ENCODE measurements around the gene ADCY3. TPM values are rescaled to one million over a fixed set of nuclear protein-coding genes. Genes with fewer than 3 reads are reported as not detected.

The ADCY3 gene
- total RNA-seq, 1 experiment from 2014 or later = 50.3 TPM

DNA sequence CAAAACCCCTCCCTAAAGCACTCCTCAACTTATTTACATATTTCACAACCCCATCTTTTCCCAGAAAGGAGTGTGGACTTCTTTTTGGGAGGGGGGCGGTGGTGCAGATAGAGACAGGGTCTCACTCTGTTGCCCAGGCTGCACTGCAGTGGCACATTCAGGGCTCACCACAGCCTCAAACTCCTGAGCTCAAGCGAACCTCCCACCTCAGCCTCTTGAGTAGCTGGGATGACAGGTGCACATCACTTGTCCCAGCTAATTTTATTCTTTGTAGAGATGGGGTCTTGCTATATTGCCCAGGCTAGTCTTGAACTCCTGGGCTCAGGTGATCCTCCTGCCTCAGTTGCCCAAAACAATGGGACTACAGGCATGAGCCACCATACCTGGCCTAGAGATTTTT is 44.1 kb downstream of the ADCY3 start:
- ChIA-PET POLR2A (no interaction called here), CTCF (interaction anchor here (0.6 kb wide), 1 partner anchor 268 kb away, joined by 3 read pairs; no protein-coding TSS in a partner anchor)
- Mint-ChIP-seq H3K36me3 (ENCODE audit: insufficient read depth, unreplicated experiment) (peaks cover 21% of the 10 kb centered on the region), H3K9me3 (ENCODE audit: unreplicated experiment) (no peaks in the 10 kb centered on the region), H3K4me1 (ENCODE audit: insufficient read depth, unreplicated experiment) (peaks cover 24% of the 10 kb centered on the region), H3K27ac (ENCODE audit: low read depth, unreplicated experiment) (no peak overlapping the region), H3K27me3 (ENCODE audit: insufficient read depth, unreplicated experiment) (no peaks in the 10 kb centered on the region), H3K4me3 (ENCODE audit: unreplicated experiment) (no peak overlapping the region)
- TF ChIP-seq, protein P1, sequence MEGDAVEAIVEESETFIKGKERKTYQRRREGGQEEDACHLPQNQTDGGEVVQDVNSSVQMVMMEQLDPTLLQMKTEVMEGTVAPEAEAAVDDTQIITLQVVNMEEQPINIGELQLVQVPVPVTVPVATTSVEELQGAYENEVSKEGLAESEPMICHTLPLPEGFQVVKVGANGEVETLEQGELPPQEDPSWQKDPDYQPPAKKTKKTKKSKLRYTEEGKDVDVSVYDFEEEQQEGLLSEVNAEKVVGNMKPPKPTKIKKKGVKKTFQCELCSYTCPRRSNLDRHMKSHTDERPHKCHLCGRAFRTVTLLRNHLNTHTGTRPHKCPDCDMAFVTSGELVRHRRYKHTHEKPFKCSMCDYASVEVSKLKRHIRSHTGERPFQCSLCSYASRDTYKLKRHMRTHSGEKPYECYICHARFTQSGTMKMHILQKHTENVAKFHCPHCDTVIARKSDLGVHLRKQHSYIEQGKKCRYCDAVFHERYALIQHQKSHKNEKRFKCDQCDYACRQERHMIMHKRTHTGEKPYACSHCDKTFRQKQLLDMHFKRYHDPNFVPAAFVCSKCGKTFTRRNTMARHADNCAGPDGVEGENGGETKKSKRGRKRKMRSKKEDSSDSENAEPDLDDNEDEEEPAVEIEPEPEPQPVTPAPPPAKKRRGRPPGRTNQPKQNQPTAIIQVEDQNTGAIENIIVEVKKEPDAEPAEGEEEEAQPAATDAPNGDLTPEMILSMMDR (IDR thresholded peaks at IDR 0.05; ENCODE audit: unreplicated experiment) = no peak
- BruUV-seq (replicated peaks) = no TSS peak
- intact Hi-C loops (cut with micrococcal nuclease) = no loop called here
- no peak for DNase-seq (ENCODE audit: unreplicated experiment)

DNA sequence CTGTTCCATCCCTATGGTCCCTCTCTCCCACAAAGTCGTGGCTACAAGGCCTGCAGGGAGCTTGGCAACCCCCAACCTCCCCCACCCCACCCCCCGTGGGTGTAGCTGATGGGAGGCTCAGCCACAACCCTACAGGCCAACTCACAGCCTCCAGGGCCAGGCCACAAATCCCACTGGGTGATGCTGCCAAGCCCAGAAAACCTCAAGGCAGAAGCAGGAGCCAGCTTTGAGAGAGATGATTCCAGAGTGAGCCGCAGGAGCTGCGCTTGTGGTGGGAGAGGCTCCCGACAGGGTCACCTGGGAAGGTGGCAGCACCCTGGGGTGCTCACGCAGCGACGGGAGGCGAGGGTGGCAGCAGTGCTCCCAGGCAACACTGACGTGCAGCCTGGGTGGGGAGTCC is 44.8 kb downstream of the ADCY3 start:
- H3K4me1 Mint-ChIP-seq (ENCODE audit: insufficient read depth, unreplicated experiment) = peaks cover 22% of the 10 kb centered on the region
- intact Hi-C loops (cut with micrococcal nuclease) = no loop called here
- no peak overlapping the region for H3K4me3 Mint-ChIP-seq (ENCODE audit: unreplicated experiment)
- no peaks in the 10 kb centered on the region for H3K9me3 Mint-ChIP-seq (ENCODE audit: unreplicated experiment)
- DNase-seq (ENCODE audit: unreplicated experiment) = peak; percentile 65
- POLR2A ChIA-PET = interaction anchor here (0.9 kb wide), 1 partner anchor 95 kb away, joined by 3 read pairs; no protein-coding TSS in a partner anchor
- TF ChIP-seq, protein P1 (IDR thresholded peaks at IDR 0.05; ENCODE audit: unreplicated experiment) = no peak
- CTCF ChIA-PET = interaction anchor here (0.6 to 1.0 kb wide), 2 partner anchors 56 to 267 kb away, joined by 3 read pairs; no protein-coding TSS in a partner anchor
- H3K36me3 Mint-ChIP-seq (ENCODE audit: insufficient read depth, unreplicated experiment) = peaks cover 21% of the 10 kb centered on the region
- no peak overlapping the region for H3K27ac Mint-ChIP-seq (ENCODE audit: low read depth, unreplicated experiment)
- no TSS peak for BruUV-seq (replicated peaks)
- no peaks in the 10 kb centered on the region for H3K27me3 Mint-ChIP-seq (ENCODE audit: insufficient read depth, unreplicated experiment)

DNA sequence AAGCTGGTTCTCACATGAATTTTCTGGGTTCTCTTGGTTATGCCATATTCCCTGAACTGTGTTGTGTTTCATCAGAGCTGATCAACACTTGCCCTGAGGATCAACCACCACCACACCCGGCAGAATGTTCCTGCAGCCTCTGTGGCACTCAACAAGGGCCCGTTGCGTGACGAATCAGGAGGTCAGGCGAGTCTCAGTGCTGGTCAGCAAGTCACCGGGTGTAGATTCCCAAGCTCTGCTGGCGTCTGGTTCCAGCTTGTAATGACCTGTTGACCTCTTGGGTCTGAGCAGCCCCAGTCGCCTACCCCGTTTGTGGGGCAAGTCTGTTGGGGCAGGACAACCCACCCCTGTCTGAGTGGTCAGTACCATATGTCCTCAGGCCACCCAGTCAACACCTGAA is 46.0 kb downstream of the ADCY3 start:
- peak; percentile 91 for DNase-seq (ENCODE audit: unreplicated experiment)
- H3K27me3 Mint-ChIP-seq (ENCODE audit: insufficient read depth, unreplicated experiment) = no peaks in the 10 kb centered on the region
- peaks cover 15% of the 10 kb centered on the region for H3K36me3 Mint-ChIP-seq (ENCODE audit: insufficient read depth, unreplicated experiment)
- H3K27ac Mint-ChIP-seq (ENCODE audit: low read depth, unreplicated experiment) = peak overlapping the region; percentile 87
- intact Hi-C loops (cut with micrococcal nuclease) = no loop called here
- POLR2A ChIA-PET = interaction anchor here (1.0 to 1.1 kb wide), 2 partner anchors 14 to 19 kb away, joined by 3 to 5 read pairs; no protein-coding TSS in a partner anchor
- H3K9me3 Mint-ChIP-seq (ENCODE audit: unreplicated experiment) = no peaks in the 10 kb centered on the region
- peak overlapping the region; percentile 41 for H3K4me3 Mint-ChIP-seq (ENCODE audit: unreplicated experiment)
- CTCF ChIA-PET = no interaction called here
- peaks cover 22% of the 10 kb centered on the region for H3K4me1 Mint-ChIP-seq (ENCODE audit: insufficient read depth, unreplicated experiment)
- TF ChIP-seq, protein P1 (IDR thresholded peaks at IDR 0.05; ENCODE audit: unreplicated experiment) = no peak
- BruUV-seq (replicated peaks) = no TSS peak

DNA sequence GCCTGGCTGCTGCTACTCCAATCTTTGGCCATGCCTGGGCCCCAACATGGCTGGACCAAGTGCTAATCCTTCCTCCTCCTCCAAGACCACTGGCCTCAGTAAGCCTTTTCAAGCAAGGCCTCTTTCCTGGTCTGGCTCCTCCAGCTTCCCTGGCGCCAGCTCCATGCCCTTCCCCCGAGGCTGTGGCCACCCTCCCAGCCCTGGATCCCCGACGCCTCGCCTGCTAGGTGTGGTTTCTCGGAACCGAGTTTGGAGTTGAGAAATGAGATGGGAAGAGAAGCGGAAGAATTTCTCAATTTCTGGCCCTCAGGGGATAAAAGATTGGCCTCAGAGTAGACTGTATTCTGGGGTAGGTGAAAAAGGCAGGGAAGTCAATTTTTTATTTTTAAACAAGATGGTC is 46.4 kb downstream of the ADCY3 start:
- BruUV-seq (replicated peaks) = no TSS peak
- H3K36me3 Mint-ChIP-seq (ENCODE audit: insufficient read depth, unreplicated experiment) = peaks cover 15% of the 10 kb centered on the region
- CTCF ChIA-PET = interaction anchor here (0.6 kb wide), 1 partner anchor 680 kb away, joined by 3 read pairs; no protein-coding TSS in a partner anchor
- peak overlapping the region; percentile 41 for H3K4me3 Mint-ChIP-seq (ENCODE audit: unreplicated experiment)
- peak; percentile 95 for DNase-seq (ENCODE audit: unreplicated experiment)
- H3K9me3 Mint-ChIP-seq (ENCODE audit: unreplicated experiment) = no peaks in the 10 kb centered on the region
- peak overlapping the region; percentile 87 for H3K27ac Mint-ChIP-seq (ENCODE audit: low read depth, unreplicated experiment)
- H3K27me3 Mint-ChIP-seq (ENCODE audit: insufficient read depth, unreplicated experiment) = no peaks in the 10 kb centered on the region
- TF ChIP-seq, protein P1 (IDR thresholded peaks at IDR 0.05; ENCODE audit: unreplicated experiment) = no peak
- intact Hi-C loops (cut with micrococcal nuclease) = no loop called here
- POLR2A ChIA-PET = interaction anchor here (1.0 to 1.1 kb wide), 2 partner anchors 14 to 20 kb away, joined by 3 to 5 read pairs; no protein-coding TSS in a partner anchor
- peaks cover 22% of the 10 kb centered on the region for H3K4me1 Mint-ChIP-seq (ENCODE audit: insufficient read depth, unreplicated experiment)
